Heart right ventricle (tissue), 16 donors: ENCODE measurements around the gene S100A7. TPM values are rescaled to one million over a fixed set of nuclear protein-coding genes. Genes with fewer than 3 reads are reported as not detected.
"Not testable (repeated sequence)": the region's sequence is repeated elsewhere in the genome, so short reads cannot be mapped to it uniquely, and the experiment has no call there.

Experiments
- ATAC-seq, 8 donors: fragments of 200-7000 bp; cut with Tn5 transposase; one replicate each; pipeline ENCODE4 v1.9.1; 2020; ENCODE audit warnings: mild to moderate bottlenecking in 8 of 8, moderate library complexity in 8 of 8, moderate number of reproducible peaks in 1 of 8
- DNase-seq, 2 donors: peaks; one replicate each; pipeline ENCODE4 v3.0.0-alpha.2; 2020
- H3K27ac ChIP-seq, 10 donors: fragments of 200-600 bp; sonication (generic) in 2 of 10; one replicate each; pipeline versions ENCODE4 v1.5.0 to v1.8.0; 2020 to 2022; ENCODE audit warnings: mild to moderate bottlenecking in 3 of 10
- H3K27me3 ChIP-seq, 7 donors: fragments of 200-600 bp; one replicate each; pipeline ENCODE4 v1.8.0; 2021 to 2022; ENCODE audit warnings: mild to moderate bottlenecking in 2 of 7
- H3K36me3 ChIP-seq, 9 donors: fragments of 200-600 bp; sonication (generic) in 1 of 9; one replicate each; pipeline versions ENCODE4 v1.5.0 to v1.8.0; 2020 to 2022; ENCODE audit warnings: mild to moderate bottlenecking in 2 of 9
- H3K4me1 ChIP-seq, 9 donors: fragments of 200-600 bp; sonication (generic) in 1 of 9; one replicate each; pipeline versions ENCODE4 v1.5.0 to v1.8.0; 2020 to 2022; ENCODE audit warnings: mild to moderate bottlenecking in 4 of 9
- H3K4me3 ChIP-seq, 10 donors: fragments of 200-600 bp; sonication (generic) in 2 of 10; one replicate each; pipeline versions ENCODE4 v1.5.0 to v1.8.0; 2020 to 2022; ENCODE audit warnings: mild to moderate bottlenecking in 7 of 10, moderate library complexity in 2 of 10
- H3K9me3 ChIP-seq, 11 donors: fragments of 200-600 bp in 10 of 11; sonication (generic) in 2 of 11; one replicate each; pipeline versions ENCODE4 v1.5.0 to v1.8.0; 2013 to 2022; ENCODE audit warnings: mild to moderate bottlenecking in 2 of 11, control low read depth in 1 of 11, moderate library complexity in 1 of 11
- CTCF ChIP-seq, 9 donors: fragments of 200-600 bp; sonication (generic) in 2 of 9; IDR thresholded peaks; one replicate each; pipeline versions ENCODE4 v1.5.0 to v1.8.0; 2021 to 2022; ENCODE audit warnings: antibody characterized with exemption in 9 of 9, mild to moderate bottlenecking in 5 of 9, moderate library complexity in 1 of 9
- WGBS, 2 donors: extraction: QIAGEN DNeasy Blood & Tissue Kit; methylation state at CpG; one replicate each; pipeline ENCODE4 v1.1.7; 2013; ENCODE audit warnings: inconsistent platforms in 1 of 2; 5-methylcytosine and 5-hydroxymethylcytosine counted together
- intact Hi-C, 10 donors: fragments of 100-400 bp; cut with DNase I; formaldehyde crosslinking; loops; one replicate each; pipeline versions ENCODE4 v1.11.1 to v1.14.2; 2022
- polyA plus RNA-seq, 2 donors: library from polyadenylated mRNA; stranded (reverse); fragments of 200-250 nt; gene quantifications; one replicate each; pipeline ENCODE4 v1.2.3, GENCODE V29; 2013
- total RNA-seq, 10 donors: library from RNA; stranded (reverse); fragmentation: NEBNext Ultra II Directional in 3 of 10; extraction: Animal tissue kit (Norgen Biotek cat#: 25700) in 3 of 10; gene quantifications; one replicate each; pipeline versions ENCODE4 v1.2.1 to v1.2.4, GENCODE V29; 2021 to 2023
- donor health status: Arrhythmogenic right ventricular cardiomyopathy.
- donor health status: ischemic (EF 13 %, LVEDD 7.1; RV severe dilation, severe dysfunction).
- donor health status: healthy with polysubstance abuse.
- donor health status: DM: no; HTN: yes; CAD: no.
- donor health status: DM: no; HTN: no; CAD: no.
- donor health status: ischemic (EF 25% LVEDD 6.9; RV normal size, moderate dysfunction).
- donor health status: ischemic (EF 25% LVEDD 5.7; RV mildly dilated, moderate dysfunction).
- donor health status: healthy.
- donor health status: DM: yes; HTN: yes; CAD: no.
- donor health status: Ischemic cardiomyopathy.
- donor health status: ischemic (EF 35%, LVEDD 5.7; RV mildly dilated, moderate dysfunction).
- donor health status: nonischemic (EF 11% LVEDD 7.7; RV severe dilation, severe dysfunction).
- donor health status: DM: yes; HTN: yes; CAD: no.
- donor health status: PGD.
- donor health status: ischemic (EF 29% LVEDD 5.4; RV normal size, mild dysfunction).
- donor health status: nonischemic (EF 23%, LVEDD 6.1; RV moderate dilation, normal function).

S100A7 gene
- total and polyA plus RNA-seq, 12 donors, result 0.20 TPM; not detected in 11

GRCh38 chr1:153456396-153456795, 4.1 kb downstream of the S100A7 start:
- no peaks in the 10 kb centered on the region for H3K4me1 ChIP-seq
- intact Hi-C loops, result no loop called here
- TF ChIP-seq CTCF (IDR thresholded peaks at IDR 0.05), result no peak

GRCh38 chr1:153448851-153449250, 11.6 kb downstream of the S100A7 start:
- H3K4me1 ChIP-seq, DNase-seq, ATAC-seq, H3K9me3 ChIP-seq, H3K4me3 ChIP-seq, intact Hi-C loops, H3K36me3 ChIP-seq, H3K27ac ChIP-seq: not testable (repeated sequence)
- peaks cover 0 to 41% (median 13%) of the 10 kb centered on the region in 7 donors for H3K27me3 ChIP-seq
- 81 to 84% methylated on average over 4 of the region's 4 CpGs for WGBS, 2 donors

More at GRCh38 chr1:153456396-153456795, 4.1 kb downstream of the S100A7 start:
- no peaks in the 10 kb centered on the region for H3K36me3 ChIP-seq
- no peak overlapping the region for H3K4me3 ChIP-seq
- peaks cover 0 to 10% (median 5%) of the 10 kb centered on the region in 7 donors for H3K27me3 ChIP-seq
- ATAC-seq (no peak), DNase-seq (no peak)
- no peaks in the 10 kb centered on the region for H3K9me3 ChIP-seq
- 32 to 55% methylated on average over 1 of the region's 1 CpG for WGBS, 2 donors
- H3K27ac ChIP-seq, result no peak overlapping the region

- ATAC-seq (no peak), DNase-seq (no peak)
- Histone ChIP-seq H3K27me3 (peaks cover 0 to 46% (median 15%) of the 10 kb centered on the region in 7 donors), H3K9me3 (peaks cover 0 to 6% (median 0%) of the 10 kb centered on the region in 11 donors), H3K36me3 (no peaks in the 10 kb centered on the region), H3K4me1 (no peaks in the 10 kb centered on the region), H3K4me3 (no peak overlapping the region), H3K27ac (no peak overlapping the region)
- TF ChIP-seq CTCF (IDR thresholded peaks at IDR 0.05), result no peak
- intact Hi-C loops, result no loop called here
- 76 to 84% methylated on average over 1 of the region's 1 CpG for WGBS, 2 donors
Observed at GRCh38 chr1:153447498-153448170, 12.8 kb downstream of the S100A7 start.

GRCh38 chr1:153444078-153444477, 16.4 kb downstream of the S100A7 start:
- ATAC-seq (no peak), DNase-seq (no peak)
- H3K9me3 ChIP-seq, result peaks cover 0 to 6% (median 0%) of the 10 kb centered on the region in 11 donors
- H3K4me3 ChIP-seq, result no peak overlapping the region
- 64 to 69% methylated on average over 5 of the region's 5 CpGs for WGBS, 2 donors
- H3K27me3 ChIP-seq, result peaks cover 0 to 19% (median 9%) of the 10 kb centered on the region in 7 donors
- no peaks in the 10 kb centered on the region for H3K36me3 ChIP-seq
- intact Hi-C loops, result no loop called here
- TF ChIP-seq CTCF (IDR thresholded peaks at IDR 0.05), result no peak
- H3K27ac ChIP-seq, result no peak overlapping the region
- H3K4me1 ChIP-seq, result no peaks in the 10 kb centered on the region

- Histone ChIP-seq H3K27me3 (peaks cover 0 to 19% (median 9%) of the 10 kb centered on the region in 7 donors), H3K4me1 (no peaks in the 10 kb centered on the region), H3K4me3 (no peak overlapping the region), H3K9me3 (peaks cover 0 to 6% (median 0%) of the 10 kb centered on the region in 11 donors), H3K36me3 (no peaks in the 10 kb centered on the region), H3K27ac (no peak overlapping the region)
- DNase-seq (no peak), ATAC-seq (no peak)
- intact Hi-C loops, result no loop called here
- no peak for TF ChIP-seq CTCF (IDR thresholded peaks at IDR 0.05)
- 51 to 58% methylated on average over 4 of the region's 4 CpGs for WGBS, 2 donors
Observed at GRCh38 chr1:153443486-153443885, 17.0 kb downstream of the S100A7 start.
